Panc1 (cell line): ENCODE measurements around the gene SMOC2. TPM values are rescaled to one million over a fixed set of nuclear protein-coding genes. Genes with fewer than 3 reads are reported as not detected.

Experiments
- ATAC-seq: fragments of 200-7000 bp; cut with Tn5 transposase; 2 replicates; pipeline ENCODE4 v1.9.1; 2020; ENCODE audit warnings: mild to moderate bottlenecking, moderate library complexity
- BruUV-seq: library from RNA; stranded (reverse); fragments of 400-500 nt; replicated peaks from 2 replicates; lab custom pipeline; 2021; lab: Mats Ljungman, UMichigan
- CTCF ChIA-PET: fragments of 300-600 bp; sonication (Branson Sonifier 250); formaldehyde crosslinking; loops from one replicate; lab custom pipeline; 2022; ENCODE audit warnings: antibody characterized with exemption; lab: Charles Lee
- POLR2A ChIA-PET: fragments of 300-600 bp; sonication (Branson Sonifier 250); formaldehyde crosslinking; loops from one replicate; lab custom pipeline; 2022; ENCODE audit warnings: antibody characterized with exemption; lab: Charles Lee
- DNase-seq: peaks from one replicate; pipeline ENCODE4 v3.0.0-alpha.2; 2010; ENCODE audit warnings: low read depth, low spot score
- H3K27ac ChIP-seq: 2 replicates; pipeline ENCODE4 v1.5.1; 2011; ENCODE audit warnings: mild to moderate bottlenecking, low read length, inconsistent platforms
- H3K27me3 ChIP-seq: fragments of 200-500 bp; sonication (Bioruptor generic); 2 replicates; pipeline ENCODE4 v1.6.0; 2014; ENCODE audit warnings: low read length, inconsistent platforms; ENCODE audit not compliant: control insufficient read depth, insufficient read depth
- H3K36me3 ChIP-seq: fragments of 200-500 bp; sonication (Bioruptor generic); 2 replicates; pipeline ENCODE4 v1.5.1; 2014; ENCODE audit warnings: inconsistent platforms, mild to moderate bottlenecking, low read length, moderate library complexity; ENCODE audit not compliant: control insufficient read depth, insufficient read depth
- H3K4me1 ChIP-seq: 2 replicates; pipeline ENCODE4 v1.5.1; 2011; ENCODE audit warnings: inconsistent platforms, mild to moderate bottlenecking, low read length, moderate library complexity; ENCODE audit not compliant: control insufficient read depth, insufficient read depth
- H3K4me3 ChIP-seq, 2 experiments: 2 replicates each; pipeline ENCODE4 v1.5.1; 2011 to 2012; ENCODE audit warnings: low read depth in 2 of 2, low read length in 2 of 2, mild to moderate bottlenecking in 2 of 2, inconsistent platforms in 1 of 2, moderate library complexity in 1 of 2
- H3K9me3 ChIP-seq: fragments of 200-500 bp; sonication (Bioruptor generic); 2 replicates; pipeline ENCODE4 v1.5.1; 2014; ENCODE audit warnings: low read depth, mild to moderate bottlenecking, inconsistent platforms, low read length, moderate library complexity; ENCODE audit not compliant: control insufficient read depth, insufficient read depth
- CTCF ChIP-seq: fragments of 450-650 bp; IDR thresholded peaks from 2 replicates; pipeline ENCODE4 v1.5.1; 2017; ENCODE audit warnings: mild to moderate bottlenecking
- POLR2AphosphoS5 ChIP-seq: IDR thresholded peaks from 2 replicates; pipeline ENCODE4 v1.6.1; 2012; ENCODE audit warnings: mild to moderate bottlenecking, low read depth, low read length, moderate library complexity
- REST ChIP-seq, 2 experiments: IDR thresholded peaks; 2 replicates each; pipeline ENCODE4 v1.6.1; 2011 to 2012; ENCODE audit warnings: low read depth in 2 of 2, control low read depth in 1 of 2, low read length in 1 of 2, mild to moderate bottlenecking in 1 of 2, moderate library complexity in 1 of 2; ENCODE audit not compliant: insufficient read depth in 1 of 2
- SIN3A ChIP-seq: IDR thresholded peaks from 2 replicates; pipeline ENCODE4 v1.6.1; 2012; ENCODE audit warnings: low read depth, mild to moderate bottlenecking, low read length, moderate library complexity, borderline replicate concordance; ENCODE audit not compliant: insufficient read depth
- TCF7L2 ChIP-seq: IDR thresholded peaks from 2 replicates; pipeline ENCODE4 v1.6.1; 2011; ENCODE audit warnings: mild to moderate bottlenecking, low read depth, low read length, inconsistent platforms
- in situ Hi-C: cut with HindIII; loops from 2 replicates; pipeline ENCODE4 v1.10.0; 2016; ENCODE audit warnings: low sequenced_read_pairs, low pct_unique_long_range_greater_than_20kb
- intact Hi-C: fragments of 100-400 bp; cut with micrococcal nuclease; formaldehyde crosslinking; loops from one replicate; pipeline ENCODE4 v1.10.0; 2022; ENCODE audit not compliant: unreplicated experiment
- total RNA-seq: library from RNA; stranded (reverse); gene quantifications from one replicate; pipeline ENCODE4 v1.2.1, GENCODE V29; 2021; ENCODE audit not compliant: unreplicated experiment

SMOC2 gene
- total RNA-seq, 1 experiment from 2014 or later: 0.13 TPM

- no TSS peak for BruUV-seq
- Histone ChIP-seq H3K4me1 (no peaks in the 10 kb centered on the region), H3K36me3 (no peaks in the 10 kb centered on the region), H3K27me3 (peaks cover 29% of the 10 kb centered on the region), H3K4me3 (no peak overlapping the region), H3K27ac (no peak overlapping the region), H3K9me3 (no peaks in the 10 kb centered on the region)
- DNase-seq: no peak
- ChIA-PET CTCF (no interaction called here), POLR2A (no interaction called here)
- ATAC-seq: no peak
- in situ Hi-C loops: no loop called here
- intact Hi-C loops: no loop called here
- TF ChIP-seq CTCF (no peak), SIN3A (no peak), REST (IDR thresholded peaks at IDR 0.05; ENCODE audit: insufficient read depth in 1 of 2, low read depth in 2 of 2, low read length in 1 of 2) (no peak)
These were observed 6.5 kb upstream of the SMOC2 start for GRCh38 chr6:168434505-168434904.

- CTCF ChIA-PET: no interaction called here
- Histone ChIP-seq H3K27me3 (peaks cover 43% of the 10 kb centered on the region), H3K9me3 (no peaks in the 10 kb centered on the region)
These were observed 3.2 kb upstream of the SMOC2 start for GRCh38 chr6:168437751-168438150.

More at GRCh38 chr6:168437751-168438150, 3.2 kb upstream of the SMOC2 start:
- in situ Hi-C loops: no loop called here
- TF ChIP-seq SIN3A (no peak), CTCF (no peak), REST (IDR thresholded peaks at IDR 0.05; ENCODE audit: insufficient read depth in 1 of 2, low read depth in 2 of 2, low read length in 1 of 2) (no peak), POLR2AphosphoS5 (no peak), TCF7L2 (no peak)
- no TSS peak for BruUV-seq
- Histone ChIP-seq H3K36me3 (no peaks in the 10 kb centered on the region), H3K4me1 (no peaks in the 10 kb centered on the region), H3K27ac (no peak overlapping the region), H3K4me3 (no peak overlapping the region)
- POLR2A ChIA-PET: no interaction called here
- intact Hi-C loops: no loop called here
- ATAC-seq: no peak
- DNase-seq: no peak
